ENCODE data around the gene ARL8A.

The ARL8A gene

GRCh38 chr1:202135221-202135721 lies 9.3 kb downstream of the ARL8A start:
- no peak for DNase-seq (ENCODE audit: low read depth)

- DNase-seq (ENCODE audit: low read depth) = no peak
Measured at GRCh38 chr1:202134645-202135172, 9.8 kb downstream of the ARL8A start.

- no peak for DNase-seq (ENCODE audit: low read depth)
Measured at GRCh38 chr1:202133989-202134388, 10.5 kb downstream of the ARL8A start.

- no peak for DNase-seq (ENCODE audit: low read depth)
Measured at GRCh38 chr1:202133496-202133895, 11.0 kb downstream of the ARL8A start.

- DNase-seq (ENCODE audit: low read depth) = no peak
Measured at GRCh38 chr1:202133001-202133400, 11.5 kb downstream of the ARL8A start.

- no peak for DNase-seq (ENCODE audit: low read depth)
Measured at GRCh38 chr1:202131956-202132821, 12.3 kb downstream of the ARL8A start.

GRCh38 chr1:202130816-202131522 lies 13.6 kb downstream of the ARL8A start:
- no peak for DNase-seq (ENCODE audit: low read depth)

- DNase-seq (ENCODE audit: low read depth) = no peak
Measured at GRCh38 chr1:202130297-202130721, 14.2 kb downstream of the ARL8A start.

GRCh38 chr1:202129453-202130296 lies 14.9 kb downstream of the ARL8A start:
- DNase-seq (ENCODE audit: low read depth) = no peak

- no peak for DNase-seq (ENCODE audit: low read depth)
Measured at GRCh38 chr1:202127836-202128622, 16.5 kb downstream of the ARL8A start.

- DNase-seq (ENCODE audit: low read depth) = no peak
Measured at GRCh38 chr1:202127061-202127460, 17.5 kb downstream of the ARL8A start.

- no peak for DNase-seq (ENCODE audit: low read depth)
Measured at GRCh38 chr1:202126426-202126825, 18.1 kb downstream of the ARL8A start.

GRCh38 chr1:202125611-202126010 lies 18.9 kb downstream of the ARL8A start:
- no peak for DNase-seq (ENCODE audit: low read depth)

- DNase-seq (ENCODE audit: low read depth) = no peak
Measured at GRCh38 chr1:202124142-202124541, 20.4 kb downstream of the ARL8A start.

GRCh38 chr1:202123336-202123813 lies 21.2 kb downstream of the ARL8A start:
- DNase-seq (ENCODE audit: low read depth) = no peak

GRCh38 chr1:202122639-202123335 lies 21.8 kb downstream of the ARL8A start, which contains the start of gene GPR37L1:
GPR37L1 (plus strand) TSS chr1:202122917; CDS start chr1:202122964, 47 bp downstream.
- no peak for DNase-seq (ENCODE audit: low read depth)

GRCh38 chr1:202121006-202121405 lies 23.5 kb downstream of the ARL8A start:
- no peak for DNase-seq (ENCODE audit: low read depth)

GRCh38 chr1:202117898-202118371 lies 26.6 kb downstream of the ARL8A start:
- DNase-seq (ENCODE audit: low read depth) = no peak

- DNase-seq (ENCODE audit: low read depth) = no peak
Measured at GRCh38 chr1:202116287-202116686, 28.2 kb downstream of the ARL8A start.

GRCh38 chr1:202113690-202114300 lies 30.7 kb downstream of the ARL8A start:
- DNase-seq (ENCODE audit: low read depth) = no peak
